ENCODE data around the gene C1QL2. TPM values are rescaled to one million over a fixed set of nuclear protein-coding genes. Genes with fewer than 3 reads are reported as not detected.

Gene C1QL2
- total RNA-seq, 1 donor from 2014 or later: 1.6 TPM

Small RNAs within 50 kb of the gene (small RNA-seq; reads per million reads assigned to genes)
- not detected for gene RN7SL468P

Other genes starting within 250 kb of the C1QL2 start
- gene MARCO, start 216.6 kb downstream of the C1QL2 start, total RNA-seq: 0.31 TPM
- gene STEAP3, start 65.1 kb upstream of the C1QL2 start, total RNA-seq: not detected
- gene C2orf76, start 208.1 kb upstream of the C1QL2 start, total RNA-seq: 9.8 TPM
- gene DBI, start 208.2 kb upstream of the C1QL2 start, total RNA-seq: 32.1 TPM

Data from occipital lobe (tissue), 2 donors.